GM18861 (cell line): ENCODE results near the gene ZNF438.

Experiments used
- ATAC-seq: cut with Tn5 transposase; IDR thresholded peaks from one replicate; pipeline ENCODE4 v1.9.1; 2021; ENCODE audit not compliant: unreplicated experiment

ZNF438 gene

DNA sequence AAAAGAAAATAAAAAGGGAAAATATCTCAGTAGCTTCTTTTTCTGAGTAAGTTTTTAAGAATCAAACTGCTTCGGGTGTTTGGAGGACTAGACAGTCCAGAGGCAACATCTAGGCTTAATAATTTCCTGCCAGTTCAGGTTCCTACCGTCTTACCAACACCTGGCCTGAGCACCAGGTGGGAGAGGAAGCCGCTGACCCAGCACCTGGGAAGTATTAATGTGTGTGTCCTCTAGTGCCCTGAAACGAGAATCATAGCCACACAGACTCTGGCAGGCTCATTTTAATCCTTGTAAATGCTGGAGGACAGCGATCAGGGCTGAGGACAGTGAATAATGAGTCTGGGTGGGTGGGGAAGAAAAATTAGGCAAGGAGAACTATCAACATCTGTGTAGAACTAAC is 137.4 kb downstream of the ZNF438 start:
- no peak for ATAC-seq

DNA sequence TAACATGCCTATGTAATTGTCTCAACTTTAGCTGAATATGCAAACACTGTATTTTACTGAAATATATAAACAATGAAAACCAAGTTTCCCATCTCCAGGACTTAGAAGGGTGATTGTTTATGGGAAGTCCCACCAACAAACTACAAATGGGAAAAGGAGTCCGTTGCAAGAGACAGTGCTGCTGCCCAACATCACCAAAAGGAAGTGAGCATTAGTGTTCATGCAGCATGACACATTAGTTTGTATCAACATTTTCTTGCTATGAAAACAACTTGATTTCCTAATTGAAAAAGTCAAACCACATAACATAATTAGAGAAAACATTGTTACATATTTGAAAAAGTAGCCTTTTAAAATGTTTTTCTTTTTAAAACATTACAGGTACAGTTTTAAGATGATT is 138.5 kb downstream of the ZNF438 start:
- ATAC-seq, result no peak

DNA sequence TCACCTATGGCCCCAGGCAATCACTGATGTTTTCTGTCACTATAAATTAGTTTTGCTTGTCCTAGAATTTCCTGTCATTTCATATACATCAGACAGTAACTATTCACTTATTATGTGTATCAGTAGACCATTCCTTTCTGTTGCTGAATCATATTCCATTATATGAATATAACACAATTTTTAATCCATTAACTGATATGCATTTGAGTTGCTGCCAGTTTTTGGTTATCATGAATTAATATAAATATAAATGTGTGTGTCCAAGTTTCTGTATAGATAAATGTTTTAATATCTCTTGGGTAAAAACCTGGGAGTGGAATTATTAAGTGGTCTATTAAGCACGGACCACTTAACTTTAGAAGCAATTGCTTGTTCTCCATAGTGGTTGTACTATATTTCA is 143.8 kb downstream of the ZNF438 start:
- no peak for ATAC-seq

GRCh38 chr10:30885423-30885822 is 146.2 kb downstream of the ZNF438 start:
- no peak for ATAC-seq

- ATAC-seq, result no peak
Observed at GRCh38 chr10:30883751-30884150, 147.9 kb downstream of the ZNF438 start.

DNA sequence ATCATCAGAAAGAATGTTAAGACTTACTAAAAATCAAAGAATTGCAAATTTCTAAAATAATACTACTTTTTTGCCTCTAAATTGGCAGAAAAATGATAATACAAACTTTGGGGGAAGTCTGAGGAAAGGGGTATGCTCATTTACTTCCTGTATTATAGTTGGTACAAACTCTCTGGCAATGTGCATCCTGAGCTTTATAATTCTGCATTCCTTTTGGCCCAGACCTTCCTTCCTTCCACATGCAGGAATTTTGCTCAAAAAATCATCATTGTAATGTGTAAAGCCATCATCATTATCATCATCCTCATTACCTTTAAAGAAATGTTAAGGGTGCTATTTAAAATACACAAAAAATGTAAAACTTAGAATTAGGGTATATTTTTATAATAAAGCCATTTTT is 148.5 kb downstream of the ZNF438 start:
- no peak for ATAC-seq

GRCh38 chr10:30882281-30882680 is 149.4 kb downstream of the ZNF438 start:
- no peak for ATAC-seq

DNA sequence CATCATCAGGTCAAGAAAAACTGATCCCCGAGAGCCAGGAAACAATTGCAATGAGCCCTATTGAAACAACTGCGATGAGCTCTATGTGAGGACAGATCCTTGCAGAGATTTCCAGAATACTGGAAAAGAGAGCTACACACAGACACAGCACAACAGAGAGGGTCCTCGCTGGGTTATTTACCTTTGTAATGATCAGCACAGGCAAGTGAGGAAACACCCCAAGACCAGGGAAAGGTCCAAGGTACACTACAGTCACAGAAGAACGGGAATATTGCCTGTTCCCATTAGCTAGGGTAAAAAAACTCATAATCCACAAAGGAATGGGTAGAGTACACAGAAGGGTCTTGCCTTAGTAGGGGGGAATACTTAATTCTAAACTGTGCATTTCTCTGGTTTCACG is 152.7 kb downstream of the ZNF438 start:
- ATAC-seq, result no peak

- no peak for ATAC-seq
Observed at GRCh38 chr10:30877111-30877510, 154.6 kb downstream of the ZNF438 start.

- no peak for ATAC-seq
Observed at GRCh38 chr10:30873411-30873810, 158.3 kb downstream of the ZNF438 start.

DNA sequence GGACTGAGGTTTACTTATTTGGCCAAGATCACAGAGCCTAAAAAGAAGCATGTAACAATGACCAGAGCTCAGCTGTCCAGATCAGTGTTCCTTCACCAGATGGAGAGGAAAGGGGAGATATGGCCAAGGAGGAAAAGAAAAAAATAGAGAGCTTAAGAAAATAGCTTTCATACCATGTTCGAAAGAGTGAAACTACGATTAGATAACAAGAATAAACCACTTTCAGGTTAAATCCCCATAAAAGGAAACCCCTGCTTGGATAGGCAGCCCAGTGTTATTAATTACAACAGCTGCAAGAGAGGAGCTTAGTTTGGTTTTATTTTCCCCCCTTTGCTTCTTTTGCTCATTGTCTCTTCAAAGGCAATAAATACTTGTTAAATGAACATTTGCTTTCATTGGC is 160.8 kb downstream of the ZNF438 start:
- ATAC-seq, result no peak

DNA sequence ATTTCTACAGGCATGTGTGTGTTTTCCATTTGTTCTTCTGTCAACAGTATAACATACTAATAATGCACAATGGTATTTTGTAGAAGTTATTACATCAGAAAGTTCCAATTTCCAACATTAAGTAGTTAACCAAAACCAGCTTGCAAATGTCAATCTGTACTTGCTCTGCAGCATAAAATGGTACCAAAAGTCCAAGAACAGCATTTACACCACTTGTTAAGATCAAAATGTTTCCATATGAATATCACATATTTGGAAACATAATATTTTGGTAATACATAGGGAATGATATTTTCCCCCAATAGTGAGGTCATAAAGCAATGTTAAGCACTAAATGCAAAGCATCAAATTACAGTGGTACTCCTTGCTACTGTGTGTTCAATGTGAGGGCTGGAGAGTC is 162.1 kb downstream of the ZNF438 start:
- no peak for ATAC-seq

GRCh38 chr10:30868611-30869010 is 163.1 kb downstream of the ZNF438 start:
- ATAC-seq, result no peak

GRCh38 chr10:30866896-30867295 is 164.8 kb downstream of the ZNF438 start:
- no peak for ATAC-seq

- no peak for ATAC-seq
Observed at GRCh38 chr10:30865141-30865926, 166.3 kb downstream of the ZNF438 start.

GRCh38 chr10:30863516-30864210 is 168.0 kb downstream of the ZNF438 start:
- no peak for ATAC-seq

DNA sequence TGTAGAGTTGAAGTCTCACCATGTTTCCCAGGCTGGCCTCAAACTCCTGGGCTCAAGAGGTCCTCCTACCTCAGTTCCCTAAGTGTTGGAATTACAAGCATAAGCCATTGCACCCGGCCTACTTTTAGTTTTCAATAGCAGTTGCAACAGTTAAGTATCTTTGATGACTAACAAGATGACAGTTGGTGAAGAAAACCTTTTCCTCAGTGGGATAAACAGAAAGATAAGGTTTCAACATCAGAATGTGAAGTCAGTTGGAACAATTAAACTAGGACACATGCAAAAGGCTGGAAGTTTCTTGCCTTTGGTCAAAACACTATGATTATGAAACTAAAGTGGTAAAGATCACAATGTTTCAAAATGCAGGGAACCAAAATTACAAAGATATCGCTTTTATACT is 169.2 kb downstream of the ZNF438 start:
- ATAC-seq, result no peak

GRCh38 chr10:30861976-30862375 is 169.7 kb downstream of the ZNF438 start:
- no peak for ATAC-seq

GRCh38 chr10:30861221-30861620 is 170.4 kb downstream of the ZNF438 start:
- no peak for ATAC-seq

DNA sequence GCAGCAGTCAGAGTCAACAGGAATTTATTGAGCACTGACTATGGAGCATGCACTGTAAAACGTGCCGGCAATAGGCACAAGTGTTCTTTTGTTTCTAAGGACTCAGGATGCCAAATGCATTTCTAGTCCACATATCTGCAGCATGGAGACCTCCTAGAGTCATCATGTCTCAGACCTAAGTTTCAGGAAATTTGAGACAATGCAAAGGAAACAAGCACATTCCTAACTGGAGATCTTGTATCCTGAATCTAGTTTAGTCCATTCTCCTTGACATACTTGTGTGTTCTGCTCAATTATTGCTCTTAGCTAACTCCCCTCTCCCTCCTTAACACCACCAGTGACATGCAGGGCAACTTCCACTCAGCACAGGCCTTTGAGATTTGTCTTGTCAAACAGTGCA is 173.2 kb downstream of the ZNF438 start:
- ATAC-seq, result no peak

- ATAC-seq, result no peak
Observed at GRCh38 chr10:30857803-30858202, 173.9 kb downstream of the ZNF438 start.

DNA sequence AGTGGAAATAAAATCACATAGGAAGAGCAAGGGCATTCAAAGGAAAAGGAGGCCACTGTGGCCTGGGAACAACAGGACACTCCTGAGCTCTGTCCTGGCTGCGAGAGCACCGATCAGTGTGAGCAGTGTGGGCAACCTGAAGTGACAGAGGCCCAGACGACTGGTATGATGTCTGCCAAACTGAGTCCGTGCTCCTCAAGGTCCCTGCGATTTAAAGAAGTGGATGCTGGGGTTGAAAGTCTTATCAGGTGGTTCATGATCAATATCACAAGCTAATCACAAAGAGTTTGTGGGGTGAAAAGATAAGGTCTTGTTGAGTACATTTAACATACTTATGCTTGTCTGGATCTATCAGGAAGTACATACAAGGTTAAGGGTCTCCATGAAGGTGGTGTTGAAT is 176.5 kb downstream of the ZNF438 start:
- no peak for ATAC-seq

DNA sequence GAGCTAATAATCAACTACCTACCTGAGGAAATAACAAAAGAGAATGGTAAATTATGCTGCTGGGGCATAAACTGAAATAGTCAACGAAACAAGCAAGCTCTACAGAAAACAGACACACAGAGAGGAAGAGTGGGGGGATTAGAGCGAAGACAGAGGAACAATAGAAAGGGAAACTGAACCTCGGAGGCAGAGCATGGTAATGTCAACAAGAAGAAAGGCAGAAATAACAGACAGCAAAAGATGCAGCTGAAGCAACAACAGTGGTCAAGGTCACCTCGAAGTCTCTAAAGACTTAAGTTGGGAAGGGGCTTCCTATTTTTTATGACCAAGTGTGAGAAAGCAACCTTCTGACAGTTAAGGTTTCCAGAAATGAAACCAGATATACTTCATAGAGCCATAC is 177.0 kb downstream of the ZNF438 start:
- no peak for ATAC-seq
